ENCODE measurements around the gene IFI27L1.
A peak's percentile ranks its signal among the peaks of the same experiment; 100 is the strongest.

The IFI27L1 gene

DNA sequence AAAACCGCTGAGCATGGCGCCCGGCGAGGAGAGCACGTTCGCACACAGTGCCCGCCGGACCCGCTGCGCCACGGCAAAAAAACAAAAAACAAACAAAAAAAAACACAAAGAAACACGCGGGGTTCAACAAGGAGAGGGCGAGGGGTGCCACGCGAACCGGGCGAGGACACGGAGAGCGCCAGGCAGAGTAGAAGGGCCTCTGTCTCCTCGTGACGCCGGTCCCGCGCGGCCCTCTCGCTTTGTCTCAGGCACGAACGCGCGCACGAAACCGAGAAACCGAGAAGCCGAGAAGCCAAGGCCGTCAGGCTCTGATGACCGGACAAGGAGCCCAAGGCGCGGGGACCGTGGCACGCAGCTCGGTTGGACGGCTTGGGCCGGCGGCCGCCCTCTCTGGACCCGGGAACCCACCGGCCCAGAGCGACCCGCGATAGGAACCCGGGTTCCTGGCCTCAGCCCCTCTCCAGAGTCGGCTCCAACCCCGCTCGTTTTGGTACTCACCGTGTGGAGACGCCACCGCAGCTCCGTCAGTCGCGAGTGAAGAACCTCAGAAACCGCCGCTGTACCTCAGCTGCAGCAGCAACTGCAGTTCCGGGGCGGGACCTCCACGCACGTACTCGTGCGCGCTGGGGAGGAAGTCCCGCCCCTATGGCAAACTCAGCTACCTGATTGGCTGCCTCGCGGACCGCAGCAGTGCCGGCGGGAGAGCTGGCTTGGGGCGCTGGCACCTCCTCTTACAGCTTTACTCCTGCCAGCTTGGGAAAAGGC is at the start of gene IFI27L1, which contains the start of gene DDX24:
IFI27L1 (plus strand) TSS at position 690 of the 765 bp plus-strand sequence. CDS start 15,628 bp downstream, outside the sequence.
DDX24 (minus strand) TSS at position 582 of the 765 bp plus-strand sequence. CDS start 1,460 bp downstream, outside the sequence.
- peak; percentile 97 for DNase-seq

- no peak for DNase-seq
Measured at GRCh38 chr14:94031883-94032279, 49.2 kb upstream of the IFI27L1 start.

GRCh38 chr14:94034886-94035285 is 46.2 kb upstream of the IFI27L1 start:
- no peak for DNase-seq

DNA sequence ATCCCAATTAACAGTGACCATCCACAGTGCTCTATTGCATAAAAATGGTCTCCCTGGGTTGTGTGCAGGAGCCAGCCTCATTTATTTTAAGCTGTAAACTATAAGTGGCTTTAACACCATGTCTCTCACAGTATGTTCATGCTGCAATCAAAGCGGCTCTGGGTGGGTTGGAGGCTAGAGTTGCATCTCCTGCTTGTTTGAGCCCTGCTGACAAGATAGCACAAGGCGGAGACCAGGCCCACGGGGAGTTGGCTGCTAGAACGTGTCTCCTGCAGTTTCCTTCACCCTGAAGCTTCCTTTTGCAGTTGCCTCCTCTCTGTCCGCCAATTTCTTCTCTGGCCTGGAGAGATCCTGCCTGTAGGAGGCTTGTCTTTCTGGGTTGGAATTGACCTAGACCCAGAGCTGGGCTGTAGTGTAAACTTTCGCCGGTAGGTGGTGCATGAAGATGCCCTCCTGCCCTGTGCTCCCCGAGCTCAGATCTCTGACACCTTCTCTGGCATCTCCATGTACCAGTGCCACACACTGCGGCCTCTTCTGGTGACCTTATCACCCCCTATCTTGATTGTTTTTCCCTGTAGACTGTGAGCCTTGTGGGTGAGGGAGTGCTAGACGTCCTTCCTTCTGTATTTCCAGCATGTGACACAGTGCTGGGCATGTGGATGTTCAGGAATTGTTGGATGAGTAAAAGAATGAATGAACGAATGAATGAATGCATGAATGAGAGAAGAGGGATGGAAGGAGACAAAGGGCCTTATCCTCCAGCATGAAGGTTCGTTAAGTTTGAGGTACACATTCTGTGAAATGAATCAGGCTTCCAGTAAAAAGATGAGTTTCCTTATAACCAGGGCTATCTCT is 44.6 kb upstream of the IFI27L1 start:
- DNase-seq: peak; percentile 82

DNA sequence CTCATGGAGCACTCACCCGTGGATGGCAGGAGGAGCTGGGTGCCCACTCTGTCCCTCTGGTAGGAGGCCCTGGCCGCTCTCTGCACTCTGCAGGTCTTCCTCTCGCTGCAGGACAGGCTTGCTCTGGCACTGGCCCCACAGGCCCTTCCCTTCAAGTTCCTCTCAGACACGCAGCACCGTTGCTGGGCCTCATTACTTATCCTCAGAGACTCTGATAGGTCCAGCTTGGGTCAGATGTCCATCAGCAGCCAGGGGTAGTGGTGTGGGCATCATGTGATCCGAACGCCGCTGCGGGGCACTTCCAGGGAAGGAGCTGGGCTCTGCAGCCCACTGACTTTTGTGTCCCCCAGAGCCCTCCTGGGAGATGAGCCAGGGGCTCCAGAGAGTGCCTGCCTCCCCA is 43.2 kb upstream of the IFI27L1 start:
- no peak for DNase-seq

GRCh38 chr14:94038510-94038909 is 42.6 kb upstream of the IFI27L1 start:
- no peak for DNase-seq

DNA sequence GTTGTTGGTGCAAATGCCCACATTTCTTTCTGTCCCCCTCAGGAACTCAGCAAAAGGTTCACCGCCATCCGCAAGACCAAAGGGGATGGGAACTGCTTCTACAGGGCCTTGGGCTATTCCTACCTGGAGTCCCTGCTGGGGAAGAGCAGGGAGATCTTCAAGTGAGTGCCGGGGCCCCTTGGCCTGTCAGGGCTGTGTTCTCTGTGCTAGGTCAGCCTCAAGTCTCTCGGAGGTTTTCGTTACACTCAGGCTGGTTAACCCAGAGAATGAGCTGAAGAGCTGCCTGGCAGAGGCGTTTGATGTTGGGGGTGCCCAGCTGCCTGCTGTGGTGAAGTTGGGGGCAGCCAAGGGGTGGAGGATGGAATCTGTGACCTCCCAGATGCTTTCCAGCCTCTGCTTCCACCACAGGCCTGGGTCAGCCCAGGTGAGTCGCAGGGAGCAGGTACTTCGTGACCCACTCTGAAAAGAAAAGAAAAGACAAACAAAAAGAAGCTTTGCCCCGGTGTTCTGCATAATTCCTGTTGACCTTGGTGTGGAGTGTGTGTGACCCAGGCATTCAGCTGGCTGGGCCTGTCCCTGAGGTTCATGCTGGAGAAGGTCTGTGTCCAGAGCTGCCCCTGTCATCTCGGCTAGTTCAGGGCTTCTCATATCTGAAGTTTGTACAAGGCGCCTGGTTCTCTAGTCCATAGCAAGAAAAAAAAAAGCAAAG is 42.0 kb upstream of the IFI27L1 start:
- DNase-seq: no peak

DNA sequence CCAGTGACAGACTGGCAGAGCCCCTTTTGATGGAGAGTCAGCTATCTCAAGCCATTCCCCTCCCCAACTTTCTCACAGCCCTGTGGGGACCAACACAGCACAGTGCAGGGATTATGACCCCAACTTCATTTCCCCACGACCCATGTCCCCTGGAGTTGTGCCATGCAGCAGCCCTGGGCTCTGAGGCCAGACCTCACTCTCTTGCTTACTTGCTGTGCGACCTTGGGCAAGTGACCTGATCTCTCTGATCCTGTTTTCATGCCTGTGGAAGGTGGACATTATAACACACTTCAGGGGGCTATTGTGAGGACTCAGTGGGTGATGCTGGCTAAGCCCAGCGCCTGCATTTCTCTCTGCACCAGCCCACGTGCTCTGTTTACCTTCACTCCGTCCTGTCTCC is 40.9 kb upstream of the IFI27L1 start:
- DNase-seq: no peak

- DNase-seq: no peak
Measured at GRCh38 chr14:94040796-94041195, 40.3 kb upstream of the IFI27L1 start.

- no peak for DNase-seq
Measured at GRCh38 chr14:94041551-94042346, 39.4 kb upstream of the IFI27L1 start.

GRCh38 chr14:94042433-94043091 is 38.5 kb upstream of the IFI27L1 start:
- DNase-seq: no peak

GRCh38 chr14:94043111-94043755 is 37.9 kb upstream of the IFI27L1 start:
- DNase-seq: no peak

- DNase-seq: no peak
Measured at GRCh38 chr14:94043756-94044475, 37.2 kb upstream of the IFI27L1 start.

- DNase-seq: no peak
Measured at GRCh38 chr14:94044476-94045091, 36.5 kb upstream of the IFI27L1 start.

- no peak for DNase-seq
Measured at GRCh38 chr14:94045101-94045500, 36.0 kb upstream of the IFI27L1 start.

DNA sequence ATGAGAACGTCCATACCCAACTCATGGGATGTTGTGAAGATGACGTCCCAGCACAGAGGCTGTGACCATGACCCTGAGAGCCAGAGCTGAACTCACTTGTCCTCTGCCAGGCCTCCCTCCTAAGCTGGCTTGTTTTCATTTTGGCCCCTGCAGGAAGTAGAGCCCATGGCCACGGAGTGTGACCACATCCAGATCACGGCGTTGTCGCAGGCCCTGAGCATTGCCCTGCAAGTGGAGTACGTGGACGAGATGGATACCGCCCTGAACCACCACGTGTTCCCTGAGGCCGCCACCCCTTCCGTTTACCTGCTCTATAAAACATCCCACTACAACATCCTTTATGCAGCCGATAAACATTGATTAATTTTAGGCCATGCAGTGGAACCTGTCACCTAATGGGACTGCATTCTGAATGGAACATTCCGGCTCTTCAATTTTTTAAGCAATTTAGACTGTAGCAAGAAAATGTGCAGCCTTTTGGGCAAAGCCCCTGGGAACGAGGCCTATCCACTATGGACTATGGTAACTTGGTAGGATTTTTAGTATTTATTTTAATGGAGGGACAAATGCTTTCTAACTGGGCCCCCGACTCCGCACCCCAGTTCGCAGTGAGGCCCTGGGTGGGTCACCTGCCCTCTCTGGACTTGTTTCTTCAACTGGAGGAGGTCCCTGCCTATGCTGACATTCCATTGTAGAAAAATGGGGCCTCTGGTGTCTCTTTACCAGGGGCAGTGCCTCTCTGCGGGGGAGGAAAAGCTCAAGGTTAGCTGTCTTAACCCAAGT is 35.4 kb upstream of the IFI27L1 start:
- DNase-seq: no peak

DNA sequence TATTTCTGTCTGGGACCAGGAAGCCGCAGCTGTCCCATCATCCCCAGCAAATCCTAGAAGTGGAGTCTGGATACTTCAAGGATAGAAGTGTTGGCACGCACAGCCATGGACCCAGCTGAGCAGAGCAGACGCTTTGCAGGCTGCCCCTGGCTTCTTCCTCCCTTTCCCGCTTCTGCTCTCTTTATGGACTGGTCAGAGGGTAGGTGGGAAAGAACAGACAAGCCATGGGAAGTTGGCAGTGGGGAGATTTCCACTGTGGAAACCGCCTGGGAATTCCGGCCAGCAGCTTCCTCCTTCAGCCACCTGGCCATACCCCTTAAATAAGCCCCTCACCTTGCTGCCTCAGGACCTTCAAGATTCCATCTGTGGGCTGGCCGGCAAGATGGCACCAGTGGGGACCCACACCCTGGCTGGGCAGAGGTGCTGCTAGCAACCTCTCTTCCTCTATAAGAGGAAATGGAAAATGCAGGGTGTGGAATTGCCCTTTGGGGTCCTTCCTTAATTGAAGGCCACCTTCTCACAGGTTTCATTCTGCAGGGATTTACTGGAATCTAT is 34.3 kb upstream of the IFI27L1 start:
- no peak for DNase-seq

GRCh38 chr14:94047581-94047980 is 33.5 kb upstream of the IFI27L1 start:
- no peak for DNase-seq

All from activated CD4-positive, alpha-beta T cell treated with anti-CD3 and anti-CD28 coated beads, Interleukin-2, amount 50 U/mL, for 16 hours (primary cell).